Right lobe of liver (tissue), 4 donors: ENCODE results near the gene GAN.

ENCODE experiments used
- CTCF ChIP-seq, 4 donors: fragments of 200-600 bp in 3 of 4; fragments of 450-650 bp in 1 of 4; IDR thresholded peaks; one replicate each; pipeline versions ENCODE4 v1.5.1 to v1.8.0; 2016 to 2022; ENCODE audit warnings: antibody characterized with exemption in 4 of 4, mild to moderate bottlenecking in 2 of 4
- POLR2A ChIP-seq: fragments of 450-650 bp; IDR thresholded peaks from one replicate; pipeline ENCODE4 v1.6.1; 2017; ENCODE audit warnings: antibody characterized with exemption, mild to moderate bottlenecking
- donor health status: DM: no; HTN: no; CAD: no.
- donor health status: DM: no; HTN: no; CAD: no.
- donor health status: DM: no; HTN: yes; CAD: no.

- TF ChIP-seq POLR2A = no peak
- TF ChIP-seq CTCF (IDR thresholded peaks at IDR 0.05) = no peak
Measured at GRCh38 chr16:81436386-81436785, 121.6 kb downstream of the GAN start.
